Endometrium (tissue), 2 donors: ENCODE data around the gene TBC1D4.

Source experiments
- FAIRE-seq: peaks from 2 replicates; lab custom pipeline; 2012; peaks lifted over from hg19 to GRCh38; lab: Jason Lieb, UNC
- donor health status: control.
- donor health status: control.

Gene TBC1D4

DNA sequence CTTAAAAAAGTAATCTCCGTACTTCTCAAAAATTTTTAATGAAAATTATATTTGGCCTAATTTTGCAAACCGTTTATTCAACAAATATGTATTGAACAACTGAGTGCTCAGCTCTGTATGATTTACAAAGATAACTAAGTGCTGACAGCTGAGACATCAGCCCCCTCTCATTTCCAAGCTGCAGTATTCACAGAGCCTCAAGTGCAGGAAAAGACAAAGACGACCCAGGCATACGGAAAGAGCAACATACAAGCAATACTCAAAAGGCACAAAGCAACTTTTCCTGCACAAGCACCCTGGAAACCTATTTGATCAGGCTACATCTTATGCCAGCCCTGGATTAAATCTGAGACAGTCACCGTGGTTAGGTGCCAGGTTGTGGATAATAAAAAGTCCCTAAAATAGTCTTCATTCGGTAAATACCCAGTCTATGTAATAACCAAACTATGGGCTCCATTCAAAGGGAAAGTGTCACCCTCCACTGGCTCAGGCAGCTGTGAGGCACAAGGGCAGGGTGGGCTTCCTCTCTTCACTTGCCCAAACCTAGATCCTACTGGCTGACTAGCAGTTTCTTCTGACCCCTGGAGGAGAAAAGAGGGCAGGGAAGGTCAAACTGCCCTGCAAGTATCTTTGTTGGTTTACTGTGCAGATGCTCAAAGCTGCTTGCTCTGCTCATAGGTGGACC lies 65.5 kb downstream of the TBC1D4 start:
- no peak for FAIRE-seq

DNA sequence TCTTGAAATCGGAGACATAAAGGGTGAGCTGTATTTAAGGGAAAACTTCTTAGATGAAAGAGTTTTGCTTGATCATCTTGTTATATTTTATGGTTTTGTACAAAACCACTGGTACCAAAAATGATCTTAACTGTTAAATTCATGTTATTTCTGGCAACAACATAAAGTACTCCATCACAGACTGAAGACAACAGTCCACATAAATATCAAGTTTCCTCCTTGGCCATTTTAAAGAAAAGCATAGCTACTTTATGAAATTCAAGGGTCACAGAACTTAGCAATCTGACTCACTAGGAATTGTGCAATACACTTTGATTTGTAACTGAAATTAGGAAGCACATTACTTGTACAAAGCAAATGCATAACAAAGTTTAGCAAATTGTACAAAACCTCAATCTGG lies 66.3 kb downstream of the TBC1D4 start:
- FAIRE-seq = peak; percentile 55

DNA sequence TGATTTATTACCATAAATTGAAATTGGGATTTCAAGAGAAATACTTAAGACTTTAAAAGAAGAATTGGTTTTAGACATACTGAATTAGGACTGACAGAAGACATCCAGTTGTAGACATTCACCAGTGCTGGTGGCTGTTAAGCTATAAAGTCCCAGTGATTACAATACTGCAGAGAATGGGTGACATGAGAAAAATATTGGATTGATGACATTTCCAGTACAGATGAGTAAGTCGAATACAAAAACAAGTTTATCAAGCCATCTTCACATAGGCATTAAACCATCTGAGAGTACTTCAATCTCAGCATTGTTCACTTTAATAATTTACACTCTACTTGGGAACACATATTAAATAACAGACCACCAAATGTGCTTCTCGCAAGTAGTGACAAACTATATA lies 66.8 kb downstream of the TBC1D4 start:
- no peak for FAIRE-seq

DNA sequence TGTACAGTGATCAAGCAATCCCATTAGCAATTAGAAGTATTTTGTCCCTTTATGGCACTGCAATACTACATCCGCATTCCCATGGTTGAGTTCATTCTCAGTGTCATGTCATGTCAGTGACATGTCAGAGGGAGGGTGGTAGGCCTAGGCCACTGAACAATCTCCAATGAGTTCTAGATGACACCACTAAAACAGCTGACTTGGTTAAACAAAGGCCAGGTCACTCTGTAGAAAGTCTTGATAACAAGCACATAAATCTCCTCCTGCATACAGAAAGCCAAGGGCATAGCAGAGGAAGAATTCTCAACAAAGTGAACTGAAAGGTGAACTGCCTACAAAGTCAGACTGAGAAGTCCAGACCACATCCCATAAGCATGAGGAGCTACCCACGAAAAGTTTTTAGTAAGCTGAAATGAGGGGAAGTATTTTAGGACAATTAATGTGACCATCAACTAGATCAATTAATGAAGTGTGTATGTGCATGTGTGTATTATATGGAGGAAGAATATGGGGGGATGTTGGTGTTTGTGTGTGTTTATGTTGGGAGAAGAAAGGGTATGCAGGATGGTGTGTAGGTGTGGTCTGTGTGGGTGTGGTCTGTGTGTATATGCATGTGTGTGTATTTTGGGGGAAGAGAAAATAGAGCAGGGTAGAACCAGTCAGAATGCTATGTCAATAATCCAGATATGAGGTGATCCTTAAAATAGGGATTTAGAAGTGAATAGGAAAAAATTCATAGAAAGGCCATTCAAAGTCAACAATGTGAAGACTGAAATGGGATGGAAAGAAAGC lies 67.7 kb downstream of the TBC1D4 start:
- FAIRE-seq = no peak

DNA sequence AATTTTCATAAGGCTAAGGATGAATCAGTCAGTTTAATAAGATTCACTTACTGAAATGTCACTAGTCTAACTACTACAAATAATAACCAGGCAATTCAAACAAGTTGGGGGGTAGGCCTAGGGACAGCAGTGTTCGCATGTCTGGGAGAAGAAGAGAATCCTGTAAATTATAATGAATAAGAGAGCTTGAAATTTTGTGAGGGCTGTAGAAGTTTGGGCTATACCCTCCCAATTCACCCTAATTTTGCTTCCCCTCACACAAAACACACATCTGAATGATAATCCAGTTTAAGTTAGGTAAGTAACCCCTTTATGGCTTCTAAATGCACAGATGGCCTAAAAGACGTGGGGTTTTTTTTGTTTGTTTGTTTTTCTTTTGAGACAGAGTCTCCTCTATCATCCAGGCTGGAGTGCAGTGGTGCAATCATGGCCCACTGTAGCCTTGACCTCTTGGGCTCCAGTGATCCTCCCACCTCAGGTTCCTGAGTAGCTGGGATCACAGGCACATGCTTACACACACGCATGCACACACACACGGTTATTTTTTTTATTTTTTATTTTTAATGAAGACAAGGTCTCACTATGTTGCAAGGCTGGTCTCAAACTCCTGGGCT lies 69.9 kb downstream of the TBC1D4 start:
- no peak for FAIRE-seq

DNA sequence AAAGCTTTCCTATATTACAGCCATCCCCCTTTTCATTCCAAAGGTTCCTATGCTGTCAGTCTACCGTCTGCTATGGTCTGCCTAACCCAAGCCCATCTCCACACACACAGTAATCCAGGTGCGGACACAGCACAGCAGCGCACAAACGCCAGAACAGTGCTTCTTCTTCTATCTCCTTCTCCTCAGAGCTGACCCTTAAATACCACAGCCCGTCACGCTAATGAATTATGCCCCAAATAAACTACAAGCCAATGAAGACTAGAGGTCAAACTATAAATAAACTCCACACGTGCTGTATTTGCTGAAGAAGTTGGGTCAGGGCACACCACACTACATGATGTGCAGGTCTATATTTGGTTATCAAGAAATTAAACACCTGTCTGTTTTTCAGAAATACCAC lies 71.8 kb downstream of the TBC1D4 start:
- no peak for FAIRE-seq

DNA sequence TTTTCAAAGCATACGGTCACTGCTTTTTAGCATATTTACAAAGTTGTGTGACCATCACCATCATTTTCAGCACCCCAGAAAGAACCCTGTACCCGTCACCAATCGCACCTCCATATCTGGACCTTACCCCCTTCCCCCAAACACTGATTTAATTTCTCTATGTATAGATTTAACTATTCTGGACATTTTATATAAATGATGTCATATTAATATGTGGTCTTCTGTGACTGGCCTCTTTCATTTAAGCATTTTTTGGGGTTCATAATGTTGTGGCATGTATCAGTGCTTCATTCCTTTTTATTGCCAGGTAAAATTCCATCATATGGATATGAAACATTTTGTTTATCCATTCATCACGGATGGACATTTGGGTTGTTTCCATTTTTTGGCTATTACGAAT lies 74.0 kb downstream of the TBC1D4 start:
- no peak for FAIRE-seq

DNA sequence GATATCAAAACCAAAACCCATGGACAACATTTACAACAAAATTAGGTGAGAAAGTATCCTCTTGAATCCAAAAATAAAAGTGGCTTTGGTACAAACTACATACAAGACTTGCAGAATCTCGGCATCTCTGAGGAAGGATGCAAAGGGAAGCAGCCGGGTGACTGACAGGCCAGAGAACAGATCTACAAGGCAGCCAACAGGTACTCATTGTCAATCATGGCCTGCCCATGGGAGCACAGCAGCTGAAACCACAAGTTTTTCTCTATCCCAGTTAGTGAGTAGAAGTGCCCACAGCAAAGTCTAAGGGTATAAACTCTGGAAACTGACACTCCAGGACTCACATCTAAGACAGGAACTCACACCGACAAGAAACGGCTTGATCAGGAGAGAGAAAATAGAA lies 74.5 kb downstream of the TBC1D4 start:
- no peak for FAIRE-seq

DNA sequence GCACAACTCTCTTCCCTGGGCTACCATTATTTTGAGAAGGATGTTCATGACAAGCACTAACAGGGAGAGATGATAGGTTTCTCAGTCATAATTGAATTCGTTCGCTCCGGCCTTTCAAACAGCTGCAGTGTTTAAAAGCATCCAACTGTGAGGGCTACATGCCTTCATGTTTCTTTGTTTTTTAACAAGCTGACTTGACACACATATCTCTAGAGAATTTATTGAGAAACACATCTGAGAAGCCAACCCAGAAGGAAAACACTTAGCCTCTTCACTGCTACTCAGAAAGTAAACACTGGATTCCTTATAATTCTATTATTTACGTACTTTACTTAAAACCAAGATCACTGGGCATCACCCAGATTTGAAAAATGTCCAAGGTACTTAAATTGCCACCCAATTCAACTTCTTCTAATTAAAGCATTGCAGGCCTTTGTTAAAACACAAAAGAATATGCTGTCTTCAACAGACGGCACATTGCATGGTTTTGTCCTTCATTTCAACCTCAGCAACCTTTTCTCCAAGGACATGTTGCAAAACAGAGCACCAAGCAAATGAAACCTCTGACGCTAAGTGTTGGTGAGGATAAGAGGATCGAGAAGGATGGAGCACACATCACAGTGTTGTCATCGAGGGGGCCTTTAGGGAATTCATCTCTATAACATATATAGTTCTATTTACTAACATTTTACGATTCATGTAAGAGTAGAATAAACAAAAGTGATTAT lies 75.8 kb downstream of the TBC1D4 start:
- peak; percentile 53 for FAIRE-seq

DNA sequence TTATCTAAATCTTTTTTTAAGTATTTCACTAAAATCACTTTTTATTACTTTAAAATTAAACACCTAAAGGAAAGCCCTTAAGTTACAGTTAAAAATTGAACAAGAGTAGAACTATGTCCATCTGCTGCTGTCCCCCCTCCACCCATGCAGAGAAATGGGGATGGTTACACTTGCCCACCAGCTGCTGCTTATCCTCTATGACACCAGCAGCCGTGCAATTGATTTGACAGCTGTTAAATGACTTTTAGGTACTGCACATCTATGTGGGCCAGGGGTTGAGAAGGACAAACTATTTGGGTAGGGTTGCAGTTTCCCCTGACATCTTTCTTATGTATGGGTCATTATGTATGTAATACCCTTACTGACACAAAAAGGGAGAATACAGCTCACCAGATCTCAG lies 77.2 kb downstream of the TBC1D4 start:
- FAIRE-seq = no peak

DNA sequence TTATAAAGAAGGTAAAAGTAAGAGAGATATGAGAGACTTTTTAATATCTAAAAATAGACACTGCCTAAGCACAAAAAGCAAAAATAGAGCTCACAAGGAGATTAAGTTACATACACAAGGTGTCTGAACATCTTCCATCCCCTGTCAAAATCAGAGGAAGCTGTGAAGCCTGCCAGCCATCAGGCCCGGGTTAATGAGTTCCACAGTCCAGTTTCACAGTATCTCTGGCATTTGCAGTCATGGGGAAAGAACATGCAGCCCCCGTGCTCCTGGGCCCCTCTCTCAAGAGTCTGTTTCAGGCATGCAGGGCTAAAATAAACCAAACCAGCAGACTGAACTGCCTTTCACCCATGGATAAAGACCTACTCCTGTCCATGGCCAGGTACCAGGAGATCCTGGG lies 79.2 kb downstream of the TBC1D4 start:
- no peak for FAIRE-seq

DNA sequence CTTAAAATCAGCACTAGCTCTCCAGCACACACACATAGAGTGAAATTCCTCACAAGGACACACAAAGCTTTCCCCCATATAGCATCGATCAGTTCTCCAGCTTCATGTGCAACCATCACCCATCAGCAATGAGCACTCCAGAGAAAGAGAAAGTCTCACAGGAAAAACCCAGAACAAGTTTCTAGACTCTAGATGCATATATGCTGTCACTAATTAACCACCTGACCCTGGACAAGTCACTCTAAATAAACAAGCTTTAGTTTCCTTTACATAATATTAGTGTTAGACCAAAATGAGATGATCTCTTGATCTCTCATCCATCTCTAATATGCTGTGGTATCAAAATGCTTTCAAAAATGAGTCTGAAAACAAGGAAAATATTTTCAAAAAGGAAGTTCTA lies 81.2 kb downstream of the TBC1D4 start:
- FAIRE-seq = no peak

DNA sequence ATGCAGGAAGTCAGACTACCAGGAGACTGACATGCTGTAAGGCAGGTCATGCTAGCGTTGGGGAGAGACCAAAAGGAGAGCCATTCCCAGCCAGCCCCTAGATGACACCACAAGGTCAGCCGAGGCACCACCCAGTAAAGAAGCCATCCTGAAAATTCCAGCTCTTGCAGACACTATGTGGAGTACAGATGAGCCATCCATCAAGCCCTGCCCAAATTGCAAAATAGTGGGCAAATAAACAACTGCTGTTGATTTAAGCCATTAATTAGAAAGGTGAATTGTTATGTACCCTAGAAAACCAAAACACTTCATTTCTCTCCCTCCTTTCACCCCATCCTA lies 82.1 kb downstream of the TBC1D4 start:
- no peak for FAIRE-seq

DNA sequence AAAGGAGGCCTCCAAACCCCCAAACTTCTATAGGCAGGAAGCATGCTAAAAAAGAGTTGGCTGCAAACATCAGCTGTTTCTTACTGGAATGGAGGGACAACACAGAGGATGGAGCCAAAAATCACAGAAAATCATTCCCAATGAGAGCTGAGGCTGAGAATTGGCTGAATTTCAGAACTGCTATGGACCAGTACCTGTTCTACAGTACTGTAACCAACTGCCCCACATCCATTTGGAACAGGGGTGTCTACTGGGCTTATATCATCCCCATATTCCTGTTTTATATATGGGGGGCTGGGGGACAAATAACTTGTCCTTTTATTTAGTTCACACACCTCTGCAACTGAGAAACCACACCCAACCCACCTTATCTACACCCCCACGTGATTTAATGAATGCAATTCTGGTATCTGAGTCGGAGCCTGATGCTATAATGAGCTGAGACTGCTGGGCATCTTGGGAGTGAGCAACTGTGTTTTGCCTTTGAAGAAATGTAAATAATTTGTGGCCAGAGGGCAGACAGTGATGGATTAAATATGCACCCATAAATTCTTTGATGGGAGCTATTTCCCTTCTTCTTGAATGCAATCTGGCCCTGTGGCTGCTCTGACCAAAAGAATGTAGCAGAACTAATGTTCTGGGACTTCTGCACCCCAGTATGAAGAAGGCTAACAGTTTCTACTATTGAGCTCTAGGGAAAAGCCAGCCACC lies 82.6 kb downstream of the TBC1D4 start:
- FAIRE-seq = no peak

DNA sequence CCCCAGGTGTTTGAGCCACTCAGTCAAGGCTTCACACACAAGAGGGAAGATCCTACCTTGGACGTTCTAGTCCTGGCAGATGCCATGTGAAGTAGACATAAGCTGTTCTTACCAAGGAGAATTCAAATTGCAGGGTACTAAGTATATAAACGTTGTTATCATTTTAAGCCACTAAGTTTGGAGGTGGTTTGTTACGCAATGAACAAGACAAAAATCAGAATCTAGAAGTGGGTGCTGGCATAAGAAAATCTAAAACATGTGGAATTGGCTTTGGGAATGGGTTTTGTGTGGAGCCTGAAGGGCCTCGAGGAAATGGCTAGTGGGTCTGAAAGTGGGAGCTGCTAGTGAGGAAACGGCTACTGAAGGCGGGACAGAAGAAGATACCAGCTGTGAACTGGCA lies 83.9 kb downstream of the TBC1D4 start:
- no peak for FAIRE-seq

DNA sequence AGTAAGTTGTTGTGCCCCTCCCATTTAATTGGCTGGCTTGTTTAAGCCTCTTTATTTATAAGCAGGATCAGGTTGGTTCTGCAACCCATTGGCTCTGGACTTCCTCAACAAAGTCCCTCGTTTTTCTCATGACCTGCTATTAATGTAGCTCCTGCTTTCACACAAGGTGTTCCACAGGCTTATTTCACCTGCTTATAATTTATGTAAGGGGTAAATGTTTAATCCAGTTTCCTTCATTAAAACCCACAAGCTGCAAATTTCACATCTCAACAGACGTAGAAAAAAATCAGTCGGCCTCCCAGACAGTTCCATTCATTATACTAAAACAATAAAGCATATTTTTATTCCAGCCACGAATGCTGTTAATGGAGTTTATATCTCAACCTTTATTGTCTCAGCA lies 86.1 kb downstream of the TBC1D4 start:
- FAIRE-seq = no peak

DNA sequence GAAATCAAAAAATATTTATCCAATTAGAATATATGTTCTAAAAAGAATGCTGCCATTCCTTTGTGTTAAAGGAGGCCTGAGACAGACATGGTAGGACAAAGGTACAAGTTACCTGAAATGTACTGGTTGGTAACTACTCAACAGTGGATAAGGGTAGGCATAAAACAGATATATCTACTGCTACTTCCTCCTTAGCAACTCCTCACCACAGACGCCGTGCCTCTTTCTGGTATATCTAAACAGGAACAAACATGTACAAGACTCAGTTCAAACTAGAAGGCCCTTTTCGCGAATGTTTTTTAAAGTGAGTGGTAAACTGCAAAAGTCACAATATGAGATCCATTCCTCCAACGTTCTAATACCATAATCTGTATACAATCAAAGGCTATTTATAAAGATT lies 86.9 kb downstream of the TBC1D4 start:
- no peak for FAIRE-seq

DNA sequence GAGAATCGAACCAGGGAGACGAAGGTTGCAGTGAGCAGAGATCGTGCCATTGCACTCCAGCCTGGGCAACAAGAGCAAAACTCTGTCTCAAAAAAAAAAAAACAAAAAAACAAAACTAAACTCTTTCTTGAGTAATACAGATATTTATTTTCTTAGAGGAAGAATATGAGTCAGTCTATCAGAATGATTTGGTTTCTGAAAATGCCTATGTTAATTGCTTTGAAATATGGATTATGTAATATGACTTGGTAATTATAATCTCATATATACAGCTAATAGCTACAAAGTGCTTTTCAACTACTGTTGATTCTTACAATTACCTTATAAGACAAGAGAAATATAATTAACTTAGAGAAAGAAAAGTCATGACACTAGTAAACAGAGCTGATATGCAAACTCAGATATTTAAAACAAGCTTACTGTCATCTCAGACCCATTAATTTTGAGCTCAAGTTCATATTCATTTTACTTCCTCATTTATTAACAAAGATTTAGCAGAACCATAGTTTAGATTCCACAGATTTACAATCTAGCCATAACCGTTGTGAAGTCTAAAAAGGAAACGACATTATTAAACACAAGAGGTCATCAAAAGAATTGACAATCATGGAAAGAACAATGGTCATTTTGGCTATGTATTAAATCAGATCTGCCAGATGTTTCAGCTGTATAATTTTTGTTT lies 88.0 kb downstream of the TBC1D4 start:
- peak; percentile 21 for FAIRE-seq

DNA sequence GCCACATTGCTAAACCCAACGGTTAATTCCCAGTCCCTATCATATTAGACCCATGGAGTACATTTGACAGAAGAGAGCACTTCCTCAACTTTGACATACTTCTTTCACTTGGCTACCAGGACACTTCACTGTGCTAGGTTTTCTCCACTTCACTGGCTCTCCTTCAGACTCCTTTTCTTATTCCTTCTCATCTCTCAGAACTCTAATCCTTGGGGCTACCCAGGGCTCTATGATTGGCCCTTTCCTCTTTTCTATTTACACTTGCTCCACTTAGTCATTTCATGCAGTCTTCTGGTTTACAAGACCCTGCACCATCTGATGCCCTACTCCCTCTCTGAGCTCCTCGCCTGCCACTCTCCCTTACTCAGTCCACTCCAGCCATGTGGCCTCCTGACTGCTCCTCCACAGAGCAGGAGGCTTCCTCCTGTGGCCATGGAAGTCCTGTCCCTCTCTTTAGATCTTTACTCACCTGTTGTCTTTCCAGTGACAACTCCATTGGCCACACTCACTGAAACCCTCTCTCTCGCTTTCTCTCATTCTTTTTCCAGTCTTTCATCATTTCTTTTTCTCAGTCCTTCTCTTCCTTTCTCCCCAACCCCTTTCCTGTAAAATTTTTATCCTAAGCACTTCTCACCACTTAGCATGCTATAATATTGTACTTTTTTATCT lies 90.4 kb downstream of the TBC1D4 start:
- FAIRE-seq = no peak

DNA sequence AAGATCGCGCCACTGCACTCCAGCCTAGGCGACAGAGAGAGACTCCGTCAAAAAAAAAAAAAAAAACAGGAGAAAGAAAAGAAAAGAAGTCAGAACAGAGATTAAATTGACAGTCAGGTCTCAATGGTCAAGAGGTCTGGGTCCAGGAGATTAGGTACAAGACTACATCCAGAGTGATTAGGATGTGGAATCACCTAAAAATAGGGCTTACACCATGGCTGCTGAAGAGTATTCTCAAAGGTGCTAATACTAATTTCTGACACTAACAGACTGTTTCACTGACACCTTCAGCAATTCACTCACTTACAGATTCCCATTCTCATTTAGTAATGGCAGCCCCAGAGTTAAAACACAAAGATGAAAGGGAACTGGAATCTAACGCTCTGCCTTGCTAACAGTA lies 91.7 kb downstream of the TBC1D4 start:
- FAIRE-seq = no peak

DNA sequence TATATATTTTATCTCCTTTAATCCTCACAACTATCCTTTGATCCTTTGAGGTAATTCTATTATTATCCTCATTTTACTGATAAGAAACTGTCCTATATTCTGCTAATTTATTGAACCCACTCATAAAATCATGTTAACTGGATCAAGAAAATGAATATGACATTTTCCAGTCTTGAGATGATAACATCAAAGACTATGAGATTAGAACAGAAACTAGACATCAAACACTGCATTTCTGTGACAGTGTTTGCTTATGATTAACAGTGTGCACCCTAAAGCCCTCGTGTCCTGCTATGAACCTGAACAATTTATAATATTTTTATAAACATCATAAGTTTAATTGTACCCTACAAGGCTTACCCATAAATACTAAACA lies 96.3 kb downstream of the TBC1D4 start:
- no peak for FAIRE-seq
